Type B pancreatic cell (in vitro differentiated cells): ENCODE measurements around the gene RB1. TPM values are rescaled to one million over a fixed set of nuclear protein-coding genes. Genes with fewer than 3 reads are reported as not detected.
"Not testable (repeated sequence)": the region's sequence is repeated elsewhere in the genome, so short reads cannot be mapped to it uniquely, and the experiment has no call there.

Source experiments
- DNase-seq: peaks from one replicate; pipeline ENCODE4 v3.0.0; 2021; ENCODE audit warnings: mixed read lengths; ENCODE audit not compliant: unreplicated experiment; ENCODE audit errors: extremely low spot score
- H3K27ac Mint-ChIP-seq: 2 replicates; pipeline ENCODE4 v1.8.0; 2021; ENCODE audit warnings: mild to moderate bottlenecking, mixed read lengths
- H3K27me3 Mint-ChIP-seq: 2 replicates; pipeline ENCODE4 v1.8.0; 2021; ENCODE audit warnings: mixed read lengths
- H3K36me3 Mint-ChIP-seq: 2 replicates; pipeline ENCODE4 v1.8.0; 2021; ENCODE audit warnings: mixed read lengths
- H3K4me1 Mint-ChIP-seq: one replicate; pipeline ENCODE4 v1.8.0; 2021; ENCODE audit warnings: mixed read lengths; ENCODE audit not compliant: unreplicated experiment
- H3K4me3 Mint-ChIP-seq: 2 replicates; pipeline ENCODE4 v1.8.0; 2021; ENCODE audit warnings: mild to moderate bottlenecking, mixed read lengths
- H3K9me3 Mint-ChIP-seq: 2 replicates; pipeline ENCODE4 v1.8.0; 2021; ENCODE audit warnings: mixed read lengths
- CTCF ChIP-seq: fragments of 200-600 bp; sonication (generic); conservative IDR thresholded peaks from 2 replicates; pipeline ENCODE4 v1.5.0; 2021; ENCODE audit warnings: antibody characterized with exemption, mild to moderate bottlenecking
- total RNA-seq: library from RNA; stranded (reverse); gene quantifications from 2 replicates; pipeline ENCODE4 v1.2.1, GENCODE V29; 2021; ENCODE audit warnings: low replicate concordance

The RB1 gene
- total RNA-seq, 1 donor from 2014 or later, result 26.6 TPM

- Mint-ChIP-seq H3K9me3 (peaks cover 13% of the 10 kb centered on the region), H3K4me3 (no peak overlapping the region), H3K36me3 (peaks cover 12% of the 10 kb centered on the region), H3K4me1 (no peaks in the 10 kb centered on the region), H3K27ac (no peak overlapping the region), H3K27me3 (no peaks in the 10 kb centered on the region)
- no peak for TF ChIP-seq CTCF
- no peak for DNase-seq
Measured at GRCh38 chr13:48424212-48424611, 120.7 kb downstream of the RB1 start.

- TF ChIP-seq CTCF, result no peak
- H3K9me3 Mint-ChIP-seq, result peaks cover 4% of the 10 kb centered on the region
- no peaks in the 10 kb centered on the region for H3K27me3 Mint-ChIP-seq
- DNase-seq, result no peak
- H3K4me3 Mint-ChIP-seq, result no peak overlapping the region
- no peak overlapping the region for H3K27ac Mint-ChIP-seq
- no peaks in the 10 kb centered on the region for H3K4me1 Mint-ChIP-seq
- peaks cover 4% of the 10 kb centered on the region for H3K36me3 Mint-ChIP-seq
Measured at GRCh38 chr13:48426052-48426451, 122.5 kb downstream of the RB1 start.

GRCh38 chr13:48426755-48427298 is 123.3 kb downstream of the RB1 start:
- H3K4me3 Mint-ChIP-seq, H3K27me3 Mint-ChIP-seq, H3K27ac Mint-ChIP-seq, H3K4me1 Mint-ChIP-seq, H3K9me3 Mint-ChIP-seq, DNase-seq, H3K36me3 Mint-ChIP-seq: not testable (repeated sequence)

GRCh38 chr13:48429036-48429435 is 125.5 kb downstream of the RB1 start:
- no peak overlapping the region for H3K27ac Mint-ChIP-seq
- peaks cover 4% of the 10 kb centered on the region for H3K4me1 Mint-ChIP-seq
- no peaks in the 10 kb centered on the region for H3K27me3 Mint-ChIP-seq
- no peak overlapping the region for H3K4me3 Mint-ChIP-seq
- no peak for DNase-seq
- no peak for TF ChIP-seq CTCF
- peaks cover 4% of the 10 kb centered on the region for H3K36me3 Mint-ChIP-seq
- H3K9me3 Mint-ChIP-seq, result peaks cover 4% of the 10 kb centered on the region

GRCh38 chr13:48429886-48430285 is 126.3 kb downstream of the RB1 start:
- Mint-ChIP-seq H3K9me3 (peaks cover 4% of the 10 kb centered on the region), H3K27me3 (no peaks in the 10 kb centered on the region), H3K36me3 (peaks cover 8% of the 10 kb centered on the region), H3K4me3 (no peak overlapping the region), H3K27ac (no peak overlapping the region), H3K4me1 (peaks cover 4% of the 10 kb centered on the region)
- no peak for DNase-seq
- TF ChIP-seq CTCF, result no peak

- Mint-ChIP-seq H3K27me3 (no peaks in the 10 kb centered on the region), H3K9me3 (peaks cover 4% of the 10 kb centered on the region), H3K4me1 (peaks cover 4% of the 10 kb centered on the region), H3K27ac (no peak overlapping the region), H3K36me3 (peaks cover 14% of the 10 kb centered on the region), H3K4me3 (no peak overlapping the region)
- DNase-seq, result no peak
- TF ChIP-seq CTCF, result no peak
Measured at GRCh38 chr13:48431431-48431830, 127.9 kb downstream of the RB1 start.
